HL-60/S4 treated with retinoic acid at 250 ng/mL for 4 days and 3 days (cell line): ENCODE measurements around the gene ENTPD6.

Experiments used
- in situ Hi-C: fragments of 300-500 bp; cut with MboI; formaldehyde crosslinking; loops from 2 replicates; pipeline ENCODE4 v1.7.0; 2022; ENCODE audit warnings: low sequenced_read_pairs

ENTPD6 gene

DNA sequence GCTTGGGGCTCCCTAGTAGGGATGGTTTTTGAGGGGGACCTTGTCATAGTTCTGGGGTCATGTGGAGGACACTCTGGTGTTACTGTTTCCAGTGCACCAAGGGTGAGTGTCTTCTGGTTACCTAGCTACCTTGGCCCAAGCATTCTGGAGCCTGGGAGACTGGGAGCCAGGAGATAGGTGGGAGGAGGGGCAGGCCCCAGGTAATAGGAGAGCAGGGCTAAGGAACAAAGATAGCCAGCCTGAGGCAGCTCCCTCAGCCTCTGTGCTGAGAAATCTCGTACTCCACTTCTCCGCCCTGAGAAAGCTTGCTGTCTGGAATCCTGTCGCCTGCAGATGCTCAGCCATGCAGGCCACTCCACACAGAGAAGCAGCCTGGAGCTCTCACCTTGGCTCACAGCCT, 8.3 kb upstream of the ENTPD6 start:
- in situ Hi-C loops: no loop called here

- in situ Hi-C loops: no loop called here
Observed at GRCh38 chr20:25187635-25188034, 7.9 kb upstream of the ENTPD6 start.

DNA sequence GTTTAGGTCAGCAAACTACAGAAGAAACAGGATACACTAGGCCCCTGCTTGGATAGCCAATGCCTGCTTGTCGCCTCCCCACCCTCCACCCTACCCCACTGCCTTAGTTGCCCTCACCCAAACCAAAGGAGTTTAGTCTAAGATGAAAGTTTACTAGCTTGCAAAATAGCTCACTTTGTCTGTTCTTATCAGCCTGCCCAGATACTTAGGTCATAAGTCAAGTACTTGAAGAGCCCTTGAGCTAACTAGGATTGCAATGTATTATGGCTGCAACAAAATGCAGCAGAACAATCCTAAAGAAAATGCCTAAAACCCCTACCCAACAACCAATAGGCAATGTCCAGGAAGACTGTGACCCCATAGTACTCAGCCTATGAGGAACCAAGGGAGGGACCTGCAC, 7.3 kb upstream of the ENTPD6 start:
- in situ Hi-C loops: no loop called here

GRCh38 chr20:25191051-25191450, 4.5 kb upstream of the ENTPD6 start:
- in situ Hi-C loops: no loop called here

DNA sequence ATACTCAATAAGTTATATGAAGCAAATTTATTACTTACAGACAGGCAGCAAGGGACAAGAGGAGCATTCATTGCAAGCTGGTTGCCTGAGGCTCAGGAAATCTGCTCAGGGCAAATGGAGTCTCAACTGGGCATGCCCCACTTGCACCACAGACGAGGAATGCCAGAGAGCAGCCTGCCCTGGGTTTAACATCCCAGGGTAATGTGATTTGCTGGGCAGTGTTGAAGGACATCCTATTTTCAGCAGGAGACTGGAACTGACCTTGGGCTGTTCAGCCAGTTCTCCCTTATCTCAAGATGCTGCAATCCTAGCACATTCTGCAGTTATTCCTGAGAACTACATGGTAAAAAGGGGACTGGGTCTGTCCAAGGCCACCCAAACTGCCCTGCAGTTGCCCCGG, 3.8 kb upstream of the ENTPD6 start:
- in situ Hi-C loops: no loop called here

GRCh38 chr20:25193843-25194242, 1.7 kb upstream of the ENTPD6 start:
- in situ Hi-C loops: no loop called here

DNA sequence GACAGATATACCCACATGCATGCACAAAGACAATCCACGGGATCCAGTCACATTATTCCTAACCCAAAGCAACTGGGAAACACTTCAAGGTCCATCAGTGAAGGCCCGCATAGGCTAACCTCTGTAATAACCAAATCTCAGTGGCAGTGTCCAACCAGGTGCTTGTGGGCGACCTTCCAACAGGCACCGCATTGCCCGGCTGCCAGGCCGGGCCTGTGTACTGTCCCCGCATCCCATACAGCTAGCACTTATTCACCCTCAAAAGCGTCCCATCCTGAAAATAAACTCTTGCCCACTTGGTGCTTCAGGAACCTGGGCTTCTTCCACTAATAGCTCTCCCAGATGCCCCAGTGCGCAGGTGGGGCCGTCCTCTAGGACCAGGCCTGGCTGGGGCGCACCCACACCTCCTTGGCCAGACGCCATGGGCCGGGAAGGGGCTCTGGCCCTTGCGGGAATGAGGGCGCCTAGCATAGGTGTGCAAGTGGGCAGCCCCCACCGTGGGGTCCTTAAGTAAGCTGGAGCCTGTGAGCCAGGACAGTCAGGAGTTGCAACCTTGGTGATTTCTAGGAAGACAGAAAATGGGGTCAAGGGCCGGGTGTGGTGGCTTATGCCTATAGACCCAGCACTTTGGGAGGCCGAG, 1.1 kb upstream of the ENTPD6 start:
- in situ Hi-C loops: no loop called here

GRCh38 chr20:25195962-25196785, 662 bp downstream of the ENTPD6 start:
- in situ Hi-C loops: no loop called here

GRCh38 chr20:25196786-25197120, 1.2 kb downstream of the ENTPD6 start:
- in situ Hi-C loops: no loop called here

DNA sequence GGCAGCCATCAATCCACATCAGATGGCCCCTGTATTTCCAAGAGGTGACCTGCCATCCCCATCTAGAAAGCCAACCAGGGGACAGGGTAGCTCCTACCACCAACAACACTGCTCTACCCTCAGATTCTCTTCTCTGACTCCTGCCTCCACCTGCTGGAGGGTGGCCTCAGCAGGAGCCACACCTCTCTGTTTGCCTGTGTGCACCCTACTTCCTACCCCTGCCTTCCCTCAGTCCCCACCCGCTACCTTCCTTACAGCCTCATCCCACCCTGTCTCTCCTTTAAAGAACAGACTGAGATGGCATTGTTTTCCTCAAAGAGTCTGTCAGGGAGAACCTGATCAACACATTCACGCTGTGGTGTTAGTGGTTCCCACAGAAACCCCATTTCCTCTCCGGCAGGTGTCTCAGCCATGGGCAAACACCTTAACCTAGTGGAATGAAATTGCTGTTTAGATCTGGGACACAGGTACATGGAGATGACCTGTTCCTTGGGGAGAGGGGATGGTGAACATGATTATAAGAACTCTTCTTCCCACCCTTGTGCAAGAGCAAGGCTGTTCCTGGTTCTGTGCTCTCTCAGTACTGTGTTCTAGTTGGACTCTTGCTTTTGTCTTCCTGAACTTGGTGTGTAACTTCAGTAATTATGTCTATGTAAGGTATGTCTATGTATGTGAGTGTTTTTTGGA, 1.8 kb downstream of the ENTPD6 start:
- in situ Hi-C loops: no loop called here

DNA sequence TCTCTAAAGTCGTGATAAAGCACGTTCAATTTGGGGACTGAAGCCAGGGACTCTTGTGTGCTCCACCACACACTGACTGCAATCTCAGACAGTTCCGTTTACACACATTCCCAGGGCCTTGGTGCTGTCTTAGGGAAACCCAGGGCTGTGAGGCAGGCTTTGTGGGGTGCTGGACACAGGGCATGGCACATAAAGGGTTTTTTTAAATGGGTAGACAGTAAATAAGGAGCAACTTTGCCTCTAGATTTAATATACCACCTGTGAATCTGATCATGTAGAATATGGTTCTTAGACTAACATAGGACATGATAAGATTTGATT, 2.3 kb downstream of the ENTPD6 start:
- in situ Hi-C loops: no loop called here

DNA sequence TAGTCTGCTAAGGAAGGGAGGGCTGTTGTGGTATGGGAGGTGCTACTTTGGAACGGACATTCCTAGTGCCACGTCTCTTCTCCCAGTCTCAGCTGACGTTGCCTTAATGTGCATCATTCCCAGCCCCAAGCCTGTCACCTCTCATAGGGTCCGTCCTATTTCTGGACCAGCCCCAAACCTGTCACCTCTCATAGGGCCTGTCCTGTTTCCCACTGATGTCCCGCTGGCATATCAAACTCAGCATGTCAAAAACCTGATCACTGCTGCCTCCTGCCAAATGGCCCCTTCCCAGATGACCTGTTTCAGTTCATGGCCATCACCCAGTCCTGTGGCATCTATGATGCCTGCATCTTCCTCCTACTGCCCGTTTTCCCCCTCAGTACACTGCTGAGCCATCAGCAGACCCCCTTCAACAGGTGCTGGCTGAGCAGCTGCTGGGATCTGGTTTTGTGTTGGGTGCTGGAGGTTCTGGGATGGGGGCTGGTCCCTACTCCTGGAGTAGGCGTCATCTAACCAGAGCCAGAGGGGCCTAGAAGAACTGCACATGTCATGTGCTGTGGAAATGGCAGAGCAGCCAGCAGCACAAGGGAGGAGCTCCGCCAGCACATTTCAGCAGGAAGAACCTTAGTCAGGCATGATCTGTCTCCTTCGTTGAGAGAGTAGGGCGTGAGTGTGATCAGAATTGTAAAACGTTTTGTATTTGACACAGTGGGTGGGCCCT, 3.3 kb downstream of the ENTPD6 start:
- in situ Hi-C loops: no loop called here

DNA sequence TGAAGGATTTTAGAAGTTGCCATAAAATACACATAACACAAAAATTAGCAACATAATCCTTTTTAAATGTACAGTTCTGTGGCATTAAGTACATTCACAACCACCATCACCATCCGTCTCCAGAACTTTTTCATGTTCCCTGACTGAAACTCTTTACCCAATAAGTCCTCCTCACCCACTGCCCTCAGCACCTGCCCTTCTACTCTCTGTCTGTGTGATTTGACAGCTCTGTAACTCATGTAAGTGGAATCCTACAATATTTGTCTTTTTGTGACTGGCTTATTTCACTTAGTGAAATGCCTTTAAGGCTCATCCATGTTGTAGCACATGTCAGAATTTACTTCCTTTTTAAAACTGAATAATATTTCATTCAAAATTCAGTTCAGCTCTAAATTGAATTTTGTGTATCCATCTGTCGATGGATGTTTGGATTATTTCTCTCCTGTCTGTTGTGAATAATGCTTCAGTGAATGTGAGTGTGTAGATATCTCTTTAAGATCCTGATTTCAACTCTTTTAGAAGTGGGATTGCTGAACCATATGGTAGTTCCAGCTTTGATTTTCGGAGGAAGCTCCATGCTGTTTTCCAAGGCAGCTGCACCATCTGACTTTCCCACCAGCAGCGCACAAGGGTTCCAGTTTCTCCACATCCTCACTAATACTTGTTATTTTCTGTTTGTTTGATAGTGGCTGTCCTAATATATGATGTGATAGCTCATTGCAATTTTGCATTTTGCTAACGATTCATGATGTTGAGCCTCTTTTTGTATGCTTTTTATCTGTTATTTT, 4.2 kb downstream of the ENTPD6 start:
- in situ Hi-C loops: no loop called here

- in situ Hi-C loops: no loop called here
Observed at GRCh38 chr20:25203089-25203488, 7.6 kb downstream of the ENTPD6 start.

DNA sequence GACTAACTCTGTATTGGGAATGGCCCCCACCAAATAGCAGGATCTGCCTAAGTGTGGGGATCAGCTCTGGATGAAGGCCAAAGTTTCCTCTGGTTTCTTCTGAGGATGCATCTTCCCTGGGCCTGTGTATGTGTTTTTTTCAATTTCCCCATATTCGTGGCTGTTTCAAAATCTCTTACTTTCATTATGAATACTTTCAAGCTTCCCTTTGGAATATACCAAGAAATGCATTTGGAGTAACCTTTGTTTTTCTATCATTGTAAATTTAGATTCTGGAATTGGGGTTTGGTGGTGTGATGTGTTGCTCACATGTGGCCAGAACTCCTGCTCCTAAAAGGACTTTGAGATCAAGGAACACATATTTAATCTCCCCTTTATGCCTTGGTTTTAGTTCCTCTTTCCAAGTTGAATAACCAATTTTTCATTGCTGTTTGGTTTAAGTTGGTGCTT, 8.4 kb downstream of the ENTPD6 start:
- in situ Hi-C loops: no loop called here

GRCh38 chr20:25204550-25205276, 9.2 kb downstream of the ENTPD6 start:
- in situ Hi-C loops: no loop called here

GRCh38 chr20:25205277-25206062, 10.0 kb downstream of the ENTPD6 start:
- in situ Hi-C loops: no loop called here

- in situ Hi-C loops: no loop called here
Observed at GRCh38 chr20:25206063-25206403, 10.5 kb downstream of the ENTPD6 start.

- in situ Hi-C loops: no loop called here
Observed at GRCh38 chr20:25206548-25206947, 11.0 kb downstream of the ENTPD6 start.
